Osteoblast (primary cell): ENCODE measurements around the gene CTSF. TPM values are rescaled to one million over a fixed set of nuclear protein-coding genes. Genes with fewer than 3 reads are reported as not detected.

Source experiments
- DNase-seq: peaks from one replicate; pipeline ENCODE4 v3.0.0; 2011; ENCODE audit warnings: low spot score, mixed read lengths; ENCODE audit not compliant: insufficient read length; ENCODE audit errors: missing footprints
- H2AFZ ChIP-seq: 2 replicates; pipeline ENCODE4 v1.6.0; 2011; ENCODE audit warnings: mild to moderate bottlenecking, low read length
- H3K27ac ChIP-seq: 2 replicates; pipeline ENCODE4 v1.5.1; 2011; ENCODE audit warnings: mild to moderate bottlenecking, low read depth, low read length, moderate library complexity
- H3K27me3 ChIP-seq: 2 replicates; pipeline ENCODE4 v1.6.0; 2012; ENCODE audit warnings: mild to moderate bottlenecking, control low read depth, inconsistent platforms, low read length, moderate library complexity; ENCODE audit not compliant: insufficient read depth
- H3K36me3 ChIP-seq: 2 replicates; pipeline ENCODE4 v1.5.1; 2011; ENCODE audit warnings: mild to moderate bottlenecking, low read length, control low read depth, moderate library complexity; ENCODE audit not compliant: insufficient read depth
- H3K4me1 ChIP-seq: 2 replicates; pipeline ENCODE4 v1.5.1; 2011; ENCODE audit warnings: mild to moderate bottlenecking, low read length, control low read depth, moderate library complexity; ENCODE audit not compliant: insufficient read depth
- H3K4me2 ChIP-seq: 2 replicates; pipeline ENCODE4 v1.6.0; 2011; ENCODE audit warnings: mild to moderate bottlenecking, low read length; ENCODE audit not compliant: insufficient read depth
- H3K4me3 ChIP-seq: fragments of 200-600 bp; sonication (generic); 3 replicates; pipeline ENCODE4 v1.5.1; 2012; ENCODE audit warnings: mild to moderate bottlenecking, low read length, inconsistent platforms; ENCODE audit not compliant: insufficient read depth
- H3K79me2 ChIP-seq: 2 replicates; pipeline ENCODE4 v1.6.0; 2012; ENCODE audit warnings: mild to moderate bottlenecking, low read length, control low read depth, inconsistent platforms; ENCODE audit not compliant: insufficient read depth
- H3K9me3 ChIP-seq: 2 replicates; pipeline ENCODE4 v1.5.1; 2011; ENCODE audit warnings: low read depth, low read length, control low read depth
- H4K20me1 ChIP-seq: 2 replicates; pipeline ENCODE4 v1.6.0; 2012; ENCODE audit warnings: mild to moderate bottlenecking, low read length, control low read depth; ENCODE audit not compliant: insufficient read depth
- total RNA-seq: library from RNA; depleted of rRNA; stranded (reverse); fragments of >200 nt; gene quantifications from 2 replicates; pipeline ENCODE4 v1.2.3, GENCODE V29; 2012
- TF ChIP-seq, protein P1 (sequence below): IDR thresholded peaks from 2 replicates; pipeline ENCODE4 v1.5.1; 2011; ENCODE audit warnings: mild to moderate bottlenecking, low read depth, low read length, moderate library complexity; ENCODE audit errors: extremely low read depth

The CTSF gene
- total RNA-seq, 1 donor: 45.6 TPM

DNA sequence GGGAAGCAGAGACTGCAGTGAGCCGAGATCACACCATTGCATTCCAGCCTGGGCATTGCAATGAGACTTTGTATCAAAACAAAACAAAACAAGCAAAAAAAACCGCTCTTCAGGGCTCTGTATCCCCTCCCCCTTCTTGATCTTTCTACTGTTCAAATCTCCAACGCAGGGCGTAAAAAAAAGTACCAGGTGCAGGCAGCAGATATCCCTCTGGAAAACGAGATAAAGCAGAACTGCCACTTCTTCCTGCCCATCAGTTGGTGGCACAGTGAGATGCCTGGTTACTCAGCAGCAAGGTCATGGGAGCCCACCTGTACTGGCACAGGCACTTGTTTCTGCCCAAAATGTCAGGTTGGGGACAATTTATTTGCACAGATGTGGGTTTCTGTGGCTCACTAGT is 35.7 kb upstream of the CTSF start:
- Histone ChIP-seq H3K4me2 (no peak overlapping the region), H4K20me1 (peaks cover 14% of the 10 kb centered on the region), H3K4me3 (no peak overlapping the region), H3K27me3 (no peaks in the 10 kb centered on the region), H3K9me3 (no peaks in the 10 kb centered on the region), H3K4me1 (peaks cover 48% of the 10 kb centered on the region), H3K79me2 (peaks cover 3% of the 10 kb centered on the region), H3K36me3 (peaks cover 24% of the 10 kb centered on the region), H2AFZ (no peak overlapping the region), H3K27ac (no peak overlapping the region)
- DNase-seq: peak; percentile 30
- TF ChIP-seq, protein P1, sequence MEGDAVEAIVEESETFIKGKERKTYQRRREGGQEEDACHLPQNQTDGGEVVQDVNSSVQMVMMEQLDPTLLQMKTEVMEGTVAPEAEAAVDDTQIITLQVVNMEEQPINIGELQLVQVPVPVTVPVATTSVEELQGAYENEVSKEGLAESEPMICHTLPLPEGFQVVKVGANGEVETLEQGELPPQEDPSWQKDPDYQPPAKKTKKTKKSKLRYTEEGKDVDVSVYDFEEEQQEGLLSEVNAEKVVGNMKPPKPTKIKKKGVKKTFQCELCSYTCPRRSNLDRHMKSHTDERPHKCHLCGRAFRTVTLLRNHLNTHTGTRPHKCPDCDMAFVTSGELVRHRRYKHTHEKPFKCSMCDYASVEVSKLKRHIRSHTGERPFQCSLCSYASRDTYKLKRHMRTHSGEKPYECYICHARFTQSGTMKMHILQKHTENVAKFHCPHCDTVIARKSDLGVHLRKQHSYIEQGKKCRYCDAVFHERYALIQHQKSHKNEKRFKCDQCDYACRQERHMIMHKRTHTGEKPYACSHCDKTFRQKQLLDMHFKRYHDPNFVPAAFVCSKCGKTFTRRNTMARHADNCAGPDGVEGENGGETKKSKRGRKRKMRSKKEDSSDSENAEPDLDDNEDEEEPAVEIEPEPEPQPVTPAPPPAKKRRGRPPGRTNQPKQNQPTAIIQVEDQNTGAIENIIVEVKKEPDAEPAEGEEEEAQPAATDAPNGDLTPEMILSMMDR: no peak

DNA sequence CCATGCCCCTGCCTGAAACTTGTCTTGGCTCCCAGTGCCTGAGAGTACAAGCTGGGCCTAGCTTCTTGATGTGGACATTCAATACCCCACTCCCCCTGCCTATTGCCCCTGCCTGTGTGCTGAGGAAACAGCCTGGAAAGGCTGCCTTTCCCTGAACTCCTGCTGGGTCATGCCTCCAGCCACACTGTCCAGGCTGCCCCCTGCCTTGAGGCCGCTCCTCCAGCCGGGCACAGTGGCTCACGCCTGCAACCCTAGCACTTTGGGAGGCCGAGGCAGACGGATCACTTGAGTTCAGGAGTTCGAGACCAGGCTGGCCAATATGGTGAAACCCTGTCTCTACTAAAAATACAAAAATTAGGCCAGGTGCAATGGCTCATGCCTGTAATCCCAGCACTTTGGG is 34.7 kb upstream of the CTSF start:
- no peak overlapping the region for H3K4me2 ChIP-seq
- no peaks in the 10 kb centered on the region for H3K9me3 ChIP-seq
- peaks cover 46% of the 10 kb centered on the region for H3K4me1 ChIP-seq
- H2AFZ ChIP-seq: no peak overlapping the region
- peaks cover 9% of the 10 kb centered on the region for H3K79me2 ChIP-seq
- peaks cover 26% of the 10 kb centered on the region for H3K36me3 ChIP-seq
- TF ChIP-seq, protein P1: no peak
- H3K27me3 ChIP-seq: no peaks in the 10 kb centered on the region
- H3K4me3 ChIP-seq: no peak overlapping the region
- peaks cover 17% of the 10 kb centered on the region for H4K20me1 ChIP-seq
- no peak for DNase-seq
- peak overlapping the region; percentile 51 for H3K27ac ChIP-seq

DNA sequence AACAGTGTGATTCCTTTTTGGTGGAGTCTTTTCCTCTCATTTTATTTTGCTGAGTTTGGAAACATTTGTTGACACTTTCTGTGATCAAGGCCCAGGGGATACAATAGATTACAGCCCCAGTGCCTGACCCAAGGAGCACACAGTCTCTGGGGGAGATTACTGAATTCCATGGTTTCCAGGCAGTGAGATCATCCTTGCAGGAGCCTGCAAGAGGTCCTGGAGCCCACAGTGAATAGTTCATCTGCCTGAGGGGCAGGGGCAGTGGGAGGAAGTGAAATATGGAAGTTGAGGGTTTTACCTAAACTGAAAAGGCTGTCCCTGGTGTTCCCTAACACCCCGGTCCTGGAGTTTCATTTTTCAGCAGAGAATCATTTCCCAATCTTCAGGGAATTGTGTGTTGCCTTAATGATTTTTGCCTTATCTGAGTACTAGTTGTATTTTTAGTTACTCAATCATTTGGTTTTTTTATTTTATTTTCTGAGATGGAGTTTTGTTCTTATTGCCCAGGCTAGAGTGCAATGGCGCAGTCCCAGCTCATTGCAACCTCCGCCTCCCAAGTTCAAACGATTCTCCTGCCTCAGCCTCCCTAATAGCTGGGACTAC is 32.3 kb upstream of the CTSF start:
- peak overlapping the region; percentile 57 for H3K27ac ChIP-seq
- peak; percentile 93 for DNase-seq
- TF ChIP-seq, protein P1: no peak
- H3K9me3 ChIP-seq: no peaks in the 10 kb centered on the region
- peaks cover 22% of the 10 kb centered on the region for H3K79me2 ChIP-seq
- H3K27me3 ChIP-seq: no peaks in the 10 kb centered on the region
- H2AFZ ChIP-seq: no peak overlapping the region
- peak overlapping the region; percentile 21 for H3K4me2 ChIP-seq
- H3K4me3 ChIP-seq: peak overlapping the region; percentile 1
- H3K36me3 ChIP-seq: peaks cover 26% of the 10 kb centered on the region
- H3K4me1 ChIP-seq: peaks cover 37% of the 10 kb centered on the region
- peaks cover 11% of the 10 kb centered on the region for H4K20me1 ChIP-seq

DNA sequence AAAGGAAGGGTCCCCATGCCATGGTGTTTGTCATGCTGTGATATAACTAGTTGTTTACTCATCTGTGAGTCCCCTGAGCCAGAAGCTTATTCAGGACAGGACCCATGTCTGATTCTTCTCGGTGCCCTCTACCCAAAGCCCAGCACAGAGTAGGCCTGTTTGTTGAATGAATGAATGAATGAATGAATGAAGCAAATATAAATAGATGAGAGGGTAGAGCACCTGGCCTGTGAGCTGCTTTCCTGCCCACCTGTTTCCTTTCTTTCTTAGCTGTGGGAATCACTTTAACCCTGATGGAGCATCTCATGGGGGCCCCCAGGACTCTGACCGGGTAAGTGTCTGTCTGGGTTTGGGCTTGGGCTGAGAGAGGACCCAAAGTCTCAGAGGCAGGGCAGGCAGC is 31.8 kb upstream of the CTSF start:
- no peaks in the 10 kb centered on the region for H3K9me3 ChIP-seq
- peak overlapping the region; percentile 1 for H3K4me3 ChIP-seq
- DNase-seq: no peak
- H3K36me3 ChIP-seq: peaks cover 23% of the 10 kb centered on the region
- no peaks in the 10 kb centered on the region for H3K27me3 ChIP-seq
- peak overlapping the region; percentile 21 for H3K4me2 ChIP-seq
- H3K79me2 ChIP-seq: peaks cover 23% of the 10 kb centered on the region
- H3K27ac ChIP-seq: peak overlapping the region; percentile 57
- peaks cover 42% of the 10 kb centered on the region for H3K4me1 ChIP-seq
- TF ChIP-seq, protein P1: no peak
- peaks cover 11% of the 10 kb centered on the region for H4K20me1 ChIP-seq
- no peak overlapping the region for H2AFZ ChIP-seq
